ENCODE data around the gene CDC73. TPM values are rescaled to one million over a fixed set of nuclear protein-coding genes. Genes with fewer than 3 reads are reported as not detected.

CDC73 gene
- total RNA-seq, 2 donors from 2014 or later = 22.6 to 37.9 TPM

GRCh38 chr1:193156117-193156821 is 34.4 kb downstream of the CDC73 start:
- no peaks in the 10 kb centered on the region for H3K9me3 ChIP-seq
- ATAC-seq (no peak), DNase-seq (no peak)
- H3K4me3 ChIP-seq = no peak overlapping the region
- peaks cover 0 to 8% of the 10 kb centered on the region in 2 donors for H3K36me3 ChIP-seq (replicated peaks in 1 of 2; ENCODE audit: insufficient read depth in 1 of 2, low read depth in 2 of 2)
- H3K27ac ChIP-seq = no peak overlapping the region
- 49 to 64% methylated on average over 3 of the region's 3 CpGs for WGBS, 2 donors
- intact Hi-C loops (cut with DNase I) = no loop called here
- TF ChIP-seq CTCF (IDR thresholded peaks at IDR 0.05) = no peak
- TF ChIP-seq POLR2A (IDR thresholded peaks at IDR 0.05) = no peak
- no peaks in the 10 kb centered on the region for H3K27me3 ChIP-seq
- H3K4me1 ChIP-seq = peaks cover 7% of the 10 kb centered on the region

- no peak for DNase-seq
- ATAC-seq = no peak
- intact Hi-C loops (cut with DNase I) = no loop called here
- no peak overlapping the region for H3K4me3 ChIP-seq
- H3K27me3 ChIP-seq = no peaks in the 10 kb centered on the region
- TF ChIP-seq CTCF (IDR thresholded peaks at IDR 0.05) (no peak), POLR2A (IDR thresholded peaks at IDR 0.05) (no peak)
- peaks cover 7% of the 10 kb centered on the region for H3K4me1 ChIP-seq
- H3K36me3 ChIP-seq (replicated peaks in 1 of 2; ENCODE audit: insufficient read depth in 1 of 2, low read depth in 2 of 2) = peaks cover 0 to 5% of the 10 kb centered on the region in 2 donors
- H3K27ac ChIP-seq = no peak overlapping the region
- 66 to 83% methylated on average over 3 of the region's 3 CpGs for WGBS, 2 donors
- H3K9me3 ChIP-seq = no peaks in the 10 kb centered on the region
Measured at GRCh38 chr1:193156822-193157142, 35.0 kb downstream of the CDC73 start.

GRCh38 chr1:193157360-193157759 is 35.5 kb downstream of the CDC73 start:
- ATAC-seq = no peak
- WGBS, 2 donors = 47 to 59% methylated on average over 2 of the region's 2 CpGs
- no peak for DNase-seq
- intact Hi-C loops (cut with DNase I) = no loop called here
- no peak for TF ChIP-seq POLR2A (IDR thresholded peaks at IDR 0.05)
- no peak for TF ChIP-seq CTCF (IDR thresholded peaks at IDR 0.05)
- Histone ChIP-seq H3K27me3 (no peaks in the 10 kb centered on the region), H3K9me3 (no peaks in the 10 kb centered on the region), H3K4me3 (no peak overlapping the region), H3K4me1 (peaks cover 7% of the 10 kb centered on the region), H3K27ac (no peak overlapping the region), H3K36me3 (replicated peaks in 1 of 2; ENCODE audit: insufficient read depth in 1 of 2, low read depth in 2 of 2) (peaks cover 0 to 3% of the 10 kb centered on the region in 2 donors)

GRCh38 chr1:193176113-193176512 is 54.3 kb downstream of the CDC73 start:
- no peak overlapping the region for H3K4me3 ChIP-seq
- DNase-seq (no peak), ATAC-seq (no peak)
- H3K27ac ChIP-seq = no peak overlapping the region
- no peaks in the 10 kb centered on the region for H3K27me3 ChIP-seq
- peaks cover 6% of the 10 kb centered on the region for H3K4me1 ChIP-seq
- H3K36me3 ChIP-seq (replicated peaks in 1 of 2; ENCODE audit: insufficient read depth in 1 of 2, low read depth in 2 of 2) = no peaks in the 10 kb centered on the region
- intact Hi-C loops (cut with DNase I) = no loop called here
- TF ChIP-seq CTCF (IDR thresholded peaks at IDR 0.05) (no peak), POLR2A (IDR thresholded peaks at IDR 0.05) (no peak)
- WGBS, 2 donors = 60 to 76% methylated on average over 1 of the region's 1 CpG
- H3K9me3 ChIP-seq = no peaks in the 10 kb centered on the region

GRCh38 chr1:193176788-193177187 is 55.0 kb downstream of the CDC73 start:
- H3K9me3 ChIP-seq = no peaks in the 10 kb centered on the region
- H3K4me3 ChIP-seq = no peak overlapping the region
- DNase-seq = no peak
- H3K4me1 ChIP-seq = peaks cover 9% of the 10 kb centered on the region
- intact Hi-C loops (cut with DNase I) = no loop called here
- H3K36me3 ChIP-seq (replicated peaks in 1 of 2; ENCODE audit: insufficient read depth in 1 of 2, low read depth in 2 of 2) = no peaks in the 10 kb centered on the region
- no peak for ATAC-seq
- TF ChIP-seq CTCF (IDR thresholded peaks at IDR 0.05) = no peak
- TF ChIP-seq POLR2A (IDR thresholded peaks at IDR 0.05) = no peak
- no peaks in the 10 kb centered on the region for H3K27me3 ChIP-seq
- no peak overlapping the region for H3K27ac ChIP-seq

Measured in body of pancreas (tissue), 4 donors.